ENCODE measurements around the gene LIPC.

LIPC gene

DNA sequence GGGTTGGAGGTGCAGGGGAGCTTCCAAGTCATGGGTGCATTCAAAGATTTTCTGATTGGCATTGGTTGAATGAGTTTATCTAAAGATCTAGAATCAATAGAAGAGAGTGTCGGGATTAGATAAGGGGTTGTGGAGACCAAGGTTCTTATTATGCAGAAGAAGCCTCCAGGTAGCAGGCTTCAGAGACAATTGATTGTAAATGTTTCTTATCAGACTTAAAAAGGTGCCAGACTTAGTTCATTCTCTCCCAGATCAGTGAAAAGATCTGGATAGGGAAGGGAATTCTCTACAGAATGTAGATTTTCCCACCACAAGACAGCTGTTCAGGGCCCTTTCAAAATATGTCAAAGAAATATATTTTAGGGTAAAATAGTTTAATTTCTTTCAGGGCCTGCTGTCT, 129.5 kb downstream of the LIPC start:
- DNase-seq = no peak

- DNase-seq = no peak
Observed at GRCh38 chr15:58562135-58562534, 130.3 kb downstream of the LIPC start.

DNA sequence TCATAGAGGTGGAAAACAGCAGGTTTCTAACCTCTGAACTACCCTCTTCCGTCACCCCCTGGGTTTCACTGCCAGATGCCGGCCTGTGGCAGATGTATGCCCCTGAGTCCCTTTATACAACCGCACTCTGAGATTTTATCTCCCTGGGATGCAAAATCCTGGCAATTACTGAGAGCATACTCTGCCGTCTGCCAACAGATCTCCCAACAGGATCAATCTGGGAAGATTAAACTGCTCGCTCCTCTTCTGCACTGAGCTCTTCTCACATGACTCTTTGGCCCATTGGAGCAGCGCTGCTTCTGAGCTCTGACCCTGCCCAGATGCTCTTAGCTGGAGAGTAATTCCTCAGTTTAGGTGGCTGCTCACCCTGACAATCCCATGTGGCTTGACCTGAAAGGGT, 133.2 kb downstream of the LIPC start:
- no peak for DNase-seq

DNA sequence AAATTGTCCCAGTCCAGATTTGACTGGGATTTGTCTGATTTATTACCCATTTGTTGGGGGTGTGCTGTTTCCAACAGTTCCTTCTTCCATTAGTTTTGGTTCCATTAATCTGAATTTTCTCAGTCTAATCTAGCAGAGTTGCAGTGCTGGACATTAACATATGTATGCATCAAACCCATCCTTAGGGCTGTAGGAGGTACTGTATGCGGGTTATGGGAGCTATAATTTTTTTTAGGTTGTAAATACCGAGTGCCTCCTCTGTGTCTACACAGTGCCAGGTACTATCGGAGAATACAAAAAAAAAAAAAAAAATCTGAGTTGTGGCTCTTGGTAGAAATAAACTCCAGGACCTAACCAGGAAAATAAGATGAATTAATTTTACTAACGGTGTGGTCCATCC, 133.8 kb downstream of the LIPC start:
- DNase-seq = no peak

DNA sequence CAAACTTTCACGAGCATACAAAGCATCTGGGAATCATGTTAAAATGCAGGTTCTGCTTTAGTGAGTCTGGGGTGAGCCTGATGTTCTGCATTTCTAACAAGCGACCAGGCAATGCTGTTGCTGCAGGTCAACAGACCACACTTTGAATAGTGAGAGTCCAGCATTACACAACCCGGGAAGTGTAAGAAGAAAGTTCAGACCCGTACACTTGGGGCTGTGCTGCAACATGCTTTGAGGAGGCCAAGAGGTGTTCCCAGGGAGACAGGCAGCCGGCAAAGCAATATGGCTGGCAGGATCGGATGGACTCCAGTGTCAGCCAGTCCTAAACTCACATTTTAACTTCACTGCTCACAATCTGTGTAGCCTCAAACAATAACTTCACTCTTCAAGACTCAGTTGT, 134.2 kb downstream of the LIPC start:
- DNase-seq = no peak

DNA sequence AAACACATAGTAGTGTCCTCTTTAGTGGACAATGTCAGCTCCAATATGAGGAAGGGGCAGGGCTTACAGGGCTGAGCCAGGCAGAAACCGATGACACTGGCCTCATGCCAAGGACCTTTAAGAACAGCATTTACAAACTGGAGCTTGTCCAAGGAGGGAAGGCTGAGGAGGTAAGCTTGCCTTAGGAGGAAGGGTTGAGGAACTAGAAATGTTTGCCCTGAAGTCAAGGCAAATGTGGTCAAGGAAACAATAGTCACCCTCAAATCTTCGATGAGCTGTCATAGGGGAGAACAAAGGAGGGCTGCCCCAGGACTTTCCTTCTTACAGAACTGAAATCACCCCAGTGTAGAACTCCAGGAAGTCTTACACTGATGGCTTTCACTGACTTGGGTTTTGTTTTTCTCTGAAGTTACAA, 136.4 kb downstream of the LIPC start:
- DNase-seq = peak; percentile 70 to 71

DNA sequence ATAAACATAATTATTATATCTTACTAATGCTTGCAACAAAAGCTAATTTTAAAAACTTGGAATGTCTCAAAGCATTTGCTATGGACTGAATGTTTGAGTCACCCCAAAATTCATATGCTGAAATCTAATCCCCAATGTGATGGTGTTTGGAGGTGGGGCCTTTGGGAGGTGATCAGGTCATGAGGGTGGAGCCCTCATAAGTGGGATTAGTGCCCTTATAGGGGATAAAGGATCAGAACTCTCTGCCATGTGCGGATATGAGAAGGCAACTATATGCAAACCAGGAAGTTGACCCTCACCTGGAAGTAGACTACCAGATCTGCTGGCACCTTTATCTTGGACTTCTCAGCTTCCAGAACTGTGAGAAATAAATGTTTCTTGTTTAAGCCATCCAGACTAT, 137.7 kb downstream of the LIPC start:
- DNase-seq = no peak

DNA sequence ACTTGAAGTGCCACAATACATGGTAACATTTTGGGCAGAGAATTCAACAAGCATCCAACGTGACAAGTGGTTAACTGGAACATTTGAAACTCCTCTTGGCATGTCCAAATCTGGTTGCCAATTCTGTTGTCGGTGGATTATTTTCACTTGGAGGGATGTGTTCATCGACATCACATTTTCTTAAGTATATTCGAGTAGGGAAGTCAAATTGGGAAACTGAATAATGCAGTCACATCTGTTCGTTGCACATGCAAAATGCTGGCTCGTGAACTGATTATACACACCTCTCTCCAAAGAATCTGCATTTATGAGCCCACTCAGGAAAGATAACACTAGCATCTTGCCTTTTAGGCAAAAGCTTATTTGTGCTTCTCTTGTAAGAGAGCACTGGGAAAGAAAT, 139.7 kb downstream of the LIPC start:
- no peak for DNase-seq

DNA sequence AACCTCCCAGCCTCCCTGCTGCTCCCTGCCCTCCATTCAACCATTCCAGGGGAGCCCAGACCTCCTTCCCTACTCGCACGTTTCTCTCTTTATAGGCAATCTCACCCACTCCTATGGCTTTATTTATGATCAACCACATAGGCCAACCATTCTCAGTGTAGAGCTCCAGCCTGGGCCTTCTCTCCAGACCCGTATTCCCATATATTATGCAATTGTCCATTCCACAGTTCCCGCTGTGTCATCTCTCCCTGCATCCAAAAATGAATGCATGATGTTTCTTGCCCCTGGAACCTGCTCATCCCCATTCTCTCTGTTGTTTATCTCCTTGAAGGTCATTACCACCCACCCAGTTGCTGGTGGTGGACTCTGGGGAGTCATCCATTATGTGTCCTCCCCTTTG, 140.7 kb downstream of the LIPC start:
- no peak for DNase-seq

GRCh38 chr15:58573270-58573669, 141.5 kb downstream of the LIPC start:
- DNase-seq = no peak

- DNase-seq = no peak
Observed at GRCh38 chr15:58574631-58575030, 142.8 kb downstream of the LIPC start.

- DNase-seq = no peak
Observed at GRCh38 chr15:58575045-58575786, 143.4 kb downstream of the LIPC start.

DNA sequence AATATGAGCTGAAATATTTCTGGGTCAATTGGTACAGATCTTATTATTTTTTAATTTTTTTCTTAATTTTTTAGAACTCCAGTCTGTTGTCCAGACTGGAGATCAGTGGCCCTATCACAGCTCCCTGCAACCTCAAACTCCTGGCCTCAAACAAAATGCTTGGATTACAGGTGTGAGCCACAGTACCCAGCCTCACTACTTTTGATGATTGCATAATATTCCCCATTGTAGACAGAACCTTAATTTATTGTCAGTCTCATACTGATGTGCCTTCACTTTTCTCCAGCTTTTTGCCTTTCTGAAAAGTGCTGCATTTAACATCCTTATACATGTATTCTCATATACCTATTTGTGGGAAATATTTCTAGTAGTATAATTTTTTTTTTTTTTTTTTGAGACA, 144.9 kb downstream of the LIPC start:
- no peak for DNase-seq

GRCh38 chr15:58582160-58582559, 150.4 kb downstream of the LIPC start:
- DNase-seq = peak; percentile 37 to 41

GRCh38 chr15:58583171-58583908, 151.5 kb downstream of the LIPC start:
- DNase-seq = no peak

DNA sequence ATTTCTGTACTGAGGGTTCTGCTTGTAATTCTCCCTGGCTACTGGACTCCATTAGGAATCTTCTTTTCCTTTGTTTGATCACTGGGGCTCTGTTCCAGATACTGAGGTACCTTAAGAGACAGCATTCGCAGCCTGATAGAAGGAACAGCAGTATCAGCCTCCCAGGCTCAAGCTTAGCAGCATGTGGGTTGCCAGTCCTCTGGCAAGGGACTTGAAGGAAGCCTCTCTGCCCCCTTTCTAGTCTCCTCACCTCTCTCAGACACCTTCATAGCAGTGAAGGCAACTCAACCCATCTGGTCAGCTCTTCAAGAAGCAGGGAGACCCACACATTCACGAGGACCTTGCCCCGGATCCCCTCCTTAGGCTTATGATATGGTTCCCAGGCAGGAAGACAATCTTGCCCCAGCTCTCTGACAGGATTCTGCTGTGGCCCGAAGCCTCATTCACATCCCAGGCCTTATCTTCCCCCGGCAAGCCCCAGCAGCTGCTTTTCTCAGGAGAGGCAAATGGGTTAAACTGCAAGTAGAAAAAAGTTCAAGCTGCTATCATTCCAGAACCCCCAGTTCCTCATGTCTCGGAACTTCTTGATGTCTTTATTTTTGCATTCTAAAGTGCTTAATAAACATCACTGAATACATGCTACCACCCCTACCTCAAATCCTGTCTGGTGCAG, 153.1 kb downstream of the LIPC start:
- DNase-seq = no peak

- no peak for DNase-seq
Observed at GRCh38 chr15:58585693-58586443, 154.1 kb downstream of the LIPC start.

GRCh38 chr15:58587486-58587885, 155.7 kb downstream of the LIPC start:
- no peak for DNase-seq

DNA sequence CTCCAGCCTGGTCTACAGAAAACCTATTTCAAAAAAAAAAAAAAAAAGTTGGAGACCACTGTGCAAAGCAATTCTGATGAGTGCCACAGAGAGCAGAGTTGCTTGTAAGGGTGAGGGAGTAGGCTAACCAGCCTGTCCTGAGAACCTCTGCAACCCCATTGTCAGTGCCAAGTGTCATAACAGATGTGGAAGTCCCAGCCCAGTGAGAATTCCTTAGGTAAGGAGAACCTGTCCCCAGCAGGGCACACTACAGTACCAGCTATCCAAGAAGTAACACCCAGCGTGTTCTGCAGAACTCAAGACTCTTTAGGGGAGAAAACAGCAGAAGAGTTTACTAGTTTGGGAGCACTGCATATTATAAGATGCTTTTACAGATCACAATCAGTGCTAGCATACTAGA, 156.3 kb downstream of the LIPC start:
- no peak for DNase-seq

DNA sequence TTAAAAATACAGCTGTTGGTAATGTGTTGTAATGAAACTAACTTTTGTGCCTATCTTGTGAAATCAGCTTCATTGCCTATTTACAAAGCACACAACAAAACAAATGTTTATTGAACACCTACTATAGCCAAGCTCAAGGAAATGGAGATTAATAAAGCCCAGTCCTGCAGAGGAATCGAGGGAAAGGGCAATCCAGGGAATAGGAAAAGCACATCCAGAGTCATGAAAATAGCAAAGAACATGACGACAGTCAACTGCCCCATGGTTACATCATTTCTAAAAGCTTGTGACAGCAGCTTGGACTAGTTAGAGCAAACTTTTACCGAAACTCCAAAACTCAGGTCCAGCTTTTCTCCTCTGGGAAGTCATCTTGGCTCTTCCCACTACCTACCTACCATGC, 157.3 kb downstream of the LIPC start:
- no peak for DNase-seq

DNA sequence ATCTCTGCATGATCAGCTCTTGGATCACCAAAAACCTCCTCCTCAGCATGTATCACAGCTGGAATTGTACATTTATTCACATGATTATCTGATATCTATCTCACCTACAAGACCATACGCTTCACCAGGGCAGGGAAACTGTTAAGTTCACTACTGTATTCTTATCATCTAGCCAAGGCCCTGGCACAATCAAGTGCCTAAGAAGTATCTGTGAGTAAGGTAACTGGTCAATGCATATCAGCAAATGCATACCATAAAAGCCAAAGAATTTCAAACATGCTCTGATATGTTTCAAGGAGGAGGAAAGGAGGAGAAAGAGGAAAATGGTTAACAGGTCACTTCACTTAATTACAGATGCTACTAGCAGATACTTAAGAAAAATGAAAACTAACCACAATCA, 158.4 kb downstream of the LIPC start:
- DNase-seq = no peak

GRCh38 chr15:58590926-58591325, 159.1 kb downstream of the LIPC start:
- DNase-seq = no peak

GRCh38 chr15:58593870-58594269, 162.1 kb downstream of the LIPC start:
- no peak for DNase-seq
